HUES48 (cell line): ENCODE data around the gene GALNT9.

Source experiments
- H3K27ac ChIP-seq: one replicate; pipeline ENCODE4 v1.7.0; 2013; ENCODE audit warnings: low read depth, low read length, inconsistent platforms
- H3K27me3 ChIP-seq: 2 replicates; pipeline ENCODE4 v1.6.1; 2013; ENCODE audit warnings: mild to moderate bottlenecking, low read length; ENCODE audit not compliant: control insufficient read depth, insufficient read depth
- H3K36me3 ChIP-seq: 2 replicates; pipeline ENCODE4 v1.6.1; 2013; ENCODE audit warnings: low read length; ENCODE audit not compliant: control insufficient read depth, insufficient read depth
- H3K4me1 ChIP-seq: 2 replicates; pipeline ENCODE4 v1.6.1; 2013; ENCODE audit warnings: mild to moderate bottlenecking, low read length; ENCODE audit not compliant: control insufficient read depth, insufficient read depth
- H3K4me3 ChIP-seq: 2 replicates; pipeline ENCODE4 v1.5.1; 2013; ENCODE audit warnings: mild to moderate bottlenecking, low read depth, low read length
- H3K9ac ChIP-seq: 2 replicates; pipeline ENCODE4 v1.6.1; 2013; ENCODE audit warnings: mild to moderate bottlenecking, low read depth, low read length, moderate library complexity
- H3K9me3 ChIP-seq: 2 replicates; pipeline ENCODE4 v1.6.1; 2013; ENCODE audit warnings: low read length; ENCODE audit not compliant: control insufficient read depth, insufficient read depth

The GALNT9 gene

DNA sequence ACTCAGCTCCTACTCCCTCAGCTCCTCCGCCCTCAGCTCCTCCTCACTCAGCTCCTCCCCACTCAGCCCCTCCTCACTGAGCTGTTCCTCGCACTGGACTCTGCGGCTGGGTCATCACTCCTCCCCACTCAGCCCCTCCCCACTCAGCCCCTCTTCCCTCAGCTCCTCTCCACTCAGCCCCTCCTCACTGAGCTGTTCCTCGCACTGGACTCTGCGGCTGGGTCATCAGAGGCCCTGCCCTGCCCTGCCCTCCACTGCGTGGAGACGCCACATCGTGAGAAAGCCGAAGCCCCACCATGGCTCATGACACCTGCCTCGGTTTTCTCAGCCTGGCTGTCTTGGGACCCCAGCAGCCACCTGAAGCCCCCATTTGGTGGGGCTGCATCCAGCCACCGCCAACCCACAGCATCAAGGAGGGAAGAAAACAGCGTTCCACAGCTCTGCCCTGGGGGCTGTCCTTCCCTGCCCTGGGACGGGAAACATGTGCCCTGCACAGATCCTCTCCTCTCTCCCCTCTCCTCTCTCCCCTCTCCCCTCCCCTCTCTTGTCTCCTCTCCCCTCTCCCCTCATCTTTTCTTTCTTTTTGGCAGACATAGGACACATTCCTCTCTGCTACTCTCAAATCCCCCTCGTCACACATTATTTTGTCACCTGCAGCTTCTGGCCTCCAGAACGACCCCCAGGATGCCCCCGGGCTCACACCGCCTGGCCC, 167.4 kb downstream of the GALNT9 start:
- Histone ChIP-seq H3K9ac (no peak overlapping the region), H3K9me3 (peaks cover 8% of the 10 kb centered on the region; the same call in 1 of the 2 replicates), H3K4me1 (no peaks in the 10 kb centered on the region), H3K4me3 (no peak overlapping the region), H3K36me3 (peaks cover 6% of the 10 kb centered on the region; the same call in 1 of the 2 replicates), H3K27ac (no peak overlapping the region), H3K27me3 (peaks cover 11% of the 10 kb centered on the region)

GRCh38 chr12:132161036-132161781, 168.2 kb downstream of the GALNT9 start:
- H3K4me3 ChIP-seq, result no peak overlapping the region
- peaks cover 11% of the 10 kb centered on the region for H3K27me3 ChIP-seq
- no peak overlapping the region for H3K9ac ChIP-seq
- no peaks in the 10 kb centered on the region for H3K4me1 ChIP-seq
- no peak overlapping the region for H3K27ac ChIP-seq
- peaks cover 16% of the 10 kb centered on the region; the same call in 1 of the 2 replicates for H3K9me3 ChIP-seq
- H3K36me3 ChIP-seq, result peaks cover 6% of the 10 kb centered on the region; the same call in 1 of the 2 replicates

DNA sequence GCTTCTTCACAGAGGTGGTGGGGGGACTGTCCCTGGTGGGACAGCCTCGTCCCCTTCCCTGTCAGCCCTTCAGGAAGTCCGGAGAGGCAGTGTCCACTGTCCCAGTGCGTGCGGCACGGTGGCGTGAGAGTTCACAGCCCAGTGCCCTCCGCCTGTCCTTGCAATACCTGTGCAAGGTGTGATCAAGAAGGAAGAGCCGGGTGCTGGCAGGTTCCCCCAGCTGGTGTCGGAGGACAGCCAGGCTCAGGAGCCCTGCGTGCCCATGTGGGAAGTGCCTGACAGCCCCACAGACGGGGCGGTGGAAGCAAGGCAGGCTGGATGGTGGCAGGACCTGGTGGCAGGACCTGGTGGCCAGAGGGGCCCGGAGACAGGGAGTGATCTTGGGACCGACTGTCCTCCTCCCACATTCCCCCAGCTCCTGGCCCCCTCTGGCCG, 168.8 kb downstream of the GALNT9 start:
- H3K27ac ChIP-seq, result no peak overlapping the region
- H3K27me3 ChIP-seq, result peaks cover 11% of the 10 kb centered on the region

GRCh38 chr12:132160016-132160415, 169.4 kb downstream of the GALNT9 start:
- Histone ChIP-seq H3K9me3 (peaks cover 12% of the 10 kb centered on the region; the same call in 1 of the 2 replicates), H3K4me1 (no peaks in the 10 kb centered on the region), H3K9ac (no peak overlapping the region), H3K27me3 (peaks cover 11% of the 10 kb centered on the region), H3K4me3 (no peak overlapping the region), H3K27ac (no peak overlapping the region), H3K36me3 (peaks cover 6% of the 10 kb centered on the region; the same call in 1 of the 2 replicates)

More for the DNA sequence above, 168.8 kb downstream of the GALNT9 start:
- no peak overlapping the region for H3K4me3 ChIP-seq
- no peak overlapping the region for H3K9ac ChIP-seq
- peaks cover 13% of the 10 kb centered on the region; the same call in 1 of the 2 replicates for H3K9me3 ChIP-seq
- peaks cover 6% of the 10 kb centered on the region; the same call in 1 of the 2 replicates for H3K36me3 ChIP-seq
- H3K4me1 ChIP-seq, result no peaks in the 10 kb centered on the region

- peaks cover 6% of the 10 kb centered on the region; the same call in 1 of the 2 replicates for H3K36me3 ChIP-seq
- H3K9ac ChIP-seq, result no peak overlapping the region
- H3K4me1 ChIP-seq, result no peaks in the 10 kb centered on the region
- H3K27me3 ChIP-seq, result peaks cover 11% of the 10 kb centered on the region
- no peak overlapping the region for H3K4me3 ChIP-seq
- no peak overlapping the region for H3K27ac ChIP-seq
- peaks cover 12% of the 10 kb centered on the region; the same call in 1 of the 2 replicates for H3K9me3 ChIP-seq
Measured at GRCh38 chr12:132159555-132160003, 169.8 kb downstream of the GALNT9 start.

GRCh38 chr12:132158677-132159554, 170.5 kb downstream of the GALNT9 start:
- Histone ChIP-seq H3K4me3 (no peak overlapping the region), H3K4me1 (peaks cover 5% of the 10 kb centered on the region), H3K9ac (no peak overlapping the region), H3K36me3 (peaks cover 6% of the 10 kb centered on the region; the same call in 1 of the 2 replicates), H3K27ac (no peak overlapping the region), H3K27me3 (peaks cover 7% of the 10 kb centered on the region), H3K9me3 (peaks cover 12% of the 10 kb centered on the region; the same call in 1 of the 2 replicates)

DNA sequence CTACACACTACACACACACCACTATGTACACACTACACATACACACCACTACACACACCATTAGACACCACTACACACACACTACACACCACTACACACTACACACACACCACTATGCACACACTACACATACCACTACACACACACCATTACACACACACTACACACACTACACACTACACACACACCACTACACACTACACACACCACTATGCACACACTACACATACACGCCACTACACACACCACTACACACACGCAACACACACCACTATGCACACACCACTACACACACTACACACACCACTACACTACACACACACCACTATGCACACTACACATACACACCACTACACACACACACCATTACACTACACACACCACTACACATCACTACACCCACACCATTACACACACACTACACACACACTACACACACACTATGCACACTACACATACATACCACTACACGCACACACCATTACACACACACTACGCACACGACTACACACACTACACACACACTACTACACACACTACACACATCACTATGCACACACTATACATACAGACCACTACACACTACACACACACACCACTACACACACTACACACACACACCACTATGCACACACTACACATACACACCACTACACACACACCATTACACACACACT, 171.5 kb downstream of the GALNT9 start:
- H3K27me3 ChIP-seq, result no peaks in the 10 kb centered on the region
- H3K4me1 ChIP-seq, result peaks cover 5% of the 10 kb centered on the region
- peaks cover 12% of the 10 kb centered on the region; the same call in 1 of the 2 replicates for H3K9me3 ChIP-seq
- H3K9ac ChIP-seq, result no peak overlapping the region
- H3K36me3 ChIP-seq, result peaks cover 6% of the 10 kb centered on the region; the same call in 1 of the 2 replicates
- no peak overlapping the region for H3K27ac ChIP-seq
- H3K4me3 ChIP-seq, result no peak overlapping the region

DNA sequence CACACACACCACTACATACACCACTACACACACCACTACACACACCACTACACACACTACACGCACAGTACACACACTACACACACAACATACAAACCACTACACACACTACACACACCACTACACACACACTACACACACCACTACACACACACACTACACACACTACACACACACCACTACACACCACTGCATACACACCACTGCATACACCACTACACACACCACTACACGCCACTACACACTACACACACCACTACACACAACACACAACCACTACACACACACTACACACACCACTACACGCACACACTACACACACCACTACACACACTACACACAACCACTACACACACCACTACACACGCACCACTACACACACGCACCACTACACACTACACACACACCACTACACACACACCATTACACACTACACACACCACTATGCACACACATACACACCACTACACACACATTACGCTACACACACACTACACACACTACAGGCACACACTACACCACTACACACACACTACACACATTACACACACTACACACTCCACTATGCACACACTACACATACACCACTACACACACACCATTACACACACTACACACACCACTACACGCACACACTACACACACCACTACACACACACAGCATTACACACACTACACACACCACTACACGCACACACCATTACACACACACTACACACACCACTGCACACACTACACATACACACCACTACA, 172.6 kb downstream of the GALNT9 start:
- Histone ChIP-seq H3K4me3 (no peak overlapping the region), H3K27me3 (no peaks in the 10 kb centered on the region), H3K27ac (no peak overlapping the region), H3K4me1 (peaks cover 5% of the 10 kb centered on the region), H3K9ac (no peak overlapping the region), H3K36me3 (peaks cover 14% of the 10 kb centered on the region), H3K9me3 (peaks cover 12% of the 10 kb centered on the region; the same call in 1 of the 2 replicates)

DNA sequence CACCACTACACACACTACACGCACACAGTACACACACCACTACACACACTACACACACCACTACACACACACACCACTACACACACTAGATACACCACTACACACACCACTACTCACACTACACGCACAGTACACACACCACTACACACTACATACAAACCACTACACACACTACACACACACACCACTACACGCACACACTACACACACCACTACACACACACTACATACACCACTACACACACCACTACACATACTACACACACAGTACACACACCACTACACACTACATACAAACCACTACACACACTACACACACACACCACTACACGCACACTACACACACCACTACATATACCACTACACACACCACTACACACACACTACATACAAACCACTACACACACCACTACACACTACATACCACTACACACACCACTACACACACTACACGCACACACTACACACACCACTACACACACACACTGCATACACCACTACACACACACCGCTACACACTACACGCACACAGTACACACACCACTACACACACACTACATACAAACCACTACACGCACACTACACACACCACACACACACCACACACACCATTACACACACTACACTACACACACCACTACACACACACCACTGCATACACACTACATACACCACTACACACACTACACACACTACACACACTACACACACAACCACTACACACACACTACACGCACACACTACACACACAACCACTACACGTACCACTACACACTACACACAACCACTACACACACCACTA, 173.4 kb downstream of the GALNT9 start:
- Histone ChIP-seq H3K27ac (no peak overlapping the region), H3K36me3 (peaks cover 20% of the 10 kb centered on the region), H3K9ac (no peak overlapping the region), H3K4me1 (peaks cover 5% of the 10 kb centered on the region), H3K27me3 (no peaks in the 10 kb centered on the region), H3K9me3 (peaks cover 12% of the 10 kb centered on the region; the same call in 1 of the 2 replicates), H3K4me3 (no peak overlapping the region)
